ENCODE measurements around the gene ADAM11.
A peak's percentile ranks its signal among the peaks of the same experiment; 100 is the strongest.
"Not testable (repeated sequence)": the region's sequence is repeated elsewhere in the genome, so short reads cannot be mapped to it uniquely, and the experiment has no call there.

The ADAM11 gene, protein sequence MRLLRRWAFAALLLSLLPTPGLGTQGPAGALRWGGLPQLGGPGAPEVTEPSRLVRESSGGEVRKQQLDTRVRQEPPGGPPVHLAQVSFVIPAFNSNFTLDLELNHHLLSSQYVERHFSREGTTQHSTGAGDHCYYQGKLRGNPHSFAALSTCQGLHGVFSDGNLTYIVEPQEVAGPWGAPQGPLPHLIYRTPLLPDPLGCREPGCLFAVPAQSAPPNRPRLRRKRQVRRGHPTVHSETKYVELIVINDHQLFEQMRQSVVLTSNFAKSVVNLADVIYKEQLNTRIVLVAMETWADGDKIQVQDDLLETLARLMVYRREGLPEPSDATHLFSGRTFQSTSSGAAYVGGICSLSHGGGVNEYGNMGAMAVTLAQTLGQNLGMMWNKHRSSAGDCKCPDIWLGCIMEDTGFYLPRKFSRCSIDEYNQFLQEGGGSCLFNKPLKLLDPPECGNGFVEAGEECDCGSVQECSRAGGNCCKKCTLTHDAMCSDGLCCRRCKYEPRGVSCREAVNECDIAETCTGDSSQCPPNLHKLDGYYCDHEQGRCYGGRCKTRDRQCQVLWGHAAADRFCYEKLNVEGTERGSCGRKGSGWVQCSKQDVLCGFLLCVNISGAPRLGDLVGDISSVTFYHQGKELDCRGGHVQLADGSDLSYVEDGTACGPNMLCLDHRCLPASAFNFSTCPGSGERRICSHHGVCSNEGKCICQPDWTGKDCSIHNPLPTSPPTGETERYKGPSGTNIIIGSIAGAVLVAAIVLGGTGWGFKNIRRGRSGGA

DNA sequence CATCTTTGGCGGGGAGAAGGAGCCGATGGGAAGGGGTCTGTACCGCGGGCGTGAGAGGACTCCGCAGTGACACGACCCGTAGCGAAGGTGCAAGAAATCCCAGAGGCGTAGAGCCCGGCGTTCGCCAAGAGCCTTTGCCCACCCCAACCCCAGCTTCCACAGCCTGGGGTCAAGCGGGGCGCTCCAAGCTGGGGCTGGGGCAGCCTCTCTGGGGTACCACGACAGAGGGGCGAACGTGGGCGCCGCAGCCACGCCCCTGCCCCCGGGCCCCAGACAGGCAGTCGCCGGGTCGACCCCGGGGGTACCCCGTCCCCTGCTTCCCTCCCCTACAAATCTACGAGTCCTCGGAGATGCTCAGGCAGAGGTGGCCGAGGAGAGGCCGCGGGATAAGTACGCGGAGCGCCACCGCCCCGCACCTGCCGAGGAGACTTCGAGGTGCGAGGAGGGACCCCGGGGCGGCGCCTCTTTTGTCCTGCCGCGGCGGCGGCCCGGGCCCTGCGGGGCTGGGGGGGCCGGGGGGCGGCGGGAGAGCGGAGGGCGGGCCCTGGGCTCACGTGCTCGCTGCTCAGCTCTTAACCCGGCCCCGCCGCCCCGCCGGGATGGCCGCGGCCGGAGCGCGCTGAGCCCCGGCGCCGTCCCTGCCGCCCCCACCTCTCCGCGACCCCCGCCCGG is at the start of gene ADAM11:
Gene ADAM11, plus strand, starts transcription at position 575 of the 672 bp plus-strand sequence. CDS start 212 bp downstream, outside the sequence.
- DNase-seq, result peak in 1 of 6 experiments; percentile 37

DNA sequence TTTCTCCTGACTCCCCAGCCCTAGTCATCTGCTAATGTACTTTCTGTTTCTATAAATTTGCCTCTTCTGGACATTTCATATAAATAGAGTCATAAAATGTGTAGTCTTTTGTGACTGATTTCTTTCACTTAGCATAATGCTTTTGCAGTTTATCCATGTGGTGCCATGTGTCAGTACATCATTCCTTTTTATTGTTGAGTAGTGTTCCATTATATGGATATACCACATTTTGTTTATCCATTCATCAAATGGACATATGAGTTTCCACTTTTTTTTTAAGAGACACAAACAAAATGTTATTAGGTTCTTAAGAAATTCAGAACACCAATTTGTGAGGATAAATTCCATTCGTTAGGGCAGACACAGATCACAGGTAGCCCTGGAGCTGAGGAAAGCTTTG is 39.3 kb upstream of the ADAM11 start:
- DNase-seq, result no peak

DNA sequence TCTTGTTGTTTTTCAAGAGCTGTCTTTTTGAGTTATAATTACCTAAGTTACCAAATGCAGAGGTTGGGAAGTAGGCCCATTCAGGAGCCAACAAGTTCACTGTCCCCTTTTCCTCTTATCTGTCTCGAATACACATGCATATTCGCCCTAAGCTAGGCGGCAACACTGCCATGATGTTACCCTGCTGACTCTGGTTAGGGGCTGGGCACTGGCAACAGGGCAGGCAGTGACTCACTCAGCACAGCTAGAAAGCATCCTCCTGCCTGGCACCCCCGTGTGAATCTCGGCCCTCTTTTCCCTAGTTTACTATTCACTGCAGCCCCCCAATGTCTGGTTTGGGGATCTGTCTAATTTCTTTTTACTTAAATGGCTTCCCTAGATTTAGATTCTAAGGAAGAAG is 36.5 kb upstream of the ADAM11 start:
- DNase-seq, result no peak

DNA sequence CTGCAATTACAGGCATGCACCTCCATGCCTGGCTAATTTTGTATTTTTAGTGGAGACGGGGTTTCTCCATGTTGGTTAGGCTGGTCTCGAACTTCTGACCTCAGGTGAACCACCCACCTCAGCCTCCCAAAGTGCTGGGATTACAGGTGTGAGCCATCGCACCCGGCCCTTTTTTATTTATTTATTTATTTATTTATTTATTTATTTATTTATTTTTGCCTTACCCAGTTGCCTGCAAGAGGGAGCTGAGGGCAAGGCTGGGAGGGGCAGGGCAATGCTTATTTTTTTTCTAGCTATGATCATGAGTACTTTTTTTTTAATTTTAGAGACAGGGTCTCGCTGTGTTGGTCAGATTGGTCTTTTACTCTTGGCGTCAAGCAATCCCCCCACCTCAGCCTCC is 32.7 kb upstream of the ADAM11 start:
- DNase-seq, result not testable (repeated sequence)

DNA sequence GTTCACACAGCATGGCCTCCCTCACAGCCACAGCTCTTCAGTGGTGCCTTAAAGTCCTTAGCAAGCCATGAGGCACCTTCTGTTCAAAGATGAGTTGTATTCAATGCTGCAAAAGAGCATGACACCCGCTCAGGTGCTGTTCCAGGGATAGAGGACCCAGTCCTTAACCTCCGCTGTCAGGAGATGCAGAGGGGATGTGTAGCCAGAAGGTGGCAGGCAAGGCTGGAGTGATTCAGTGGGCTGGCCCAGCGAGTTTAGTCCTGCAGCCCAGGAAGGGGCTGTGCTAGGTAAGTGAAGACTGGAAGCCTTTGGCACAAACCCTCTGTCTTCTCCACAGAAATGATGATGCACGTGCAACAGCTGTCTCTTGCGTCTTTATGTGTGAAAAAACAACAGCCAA is 25.0 kb upstream of the ADAM11 start:
- DNase-seq, result no peak

DNA sequence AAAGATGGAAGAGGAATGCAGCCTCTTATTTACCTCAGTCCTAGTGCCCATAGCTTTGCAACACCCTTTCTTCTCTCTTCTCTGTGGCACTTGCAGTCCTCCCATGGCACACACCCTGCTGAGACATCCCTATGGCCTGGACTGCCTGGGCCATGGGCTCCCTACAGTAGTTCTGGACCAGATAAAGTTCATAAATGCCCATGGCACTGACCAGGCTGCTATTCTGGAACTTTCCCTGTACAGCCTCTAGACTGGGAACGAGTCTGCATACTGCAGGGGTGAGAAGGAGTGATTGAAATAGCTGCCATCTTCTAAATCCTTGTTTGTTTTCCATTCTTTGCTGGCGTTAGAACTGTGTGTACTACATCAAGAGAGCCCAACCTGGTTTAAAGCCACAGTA is 24.5 kb upstream of the ADAM11 start:
- DNase-seq, result no peak

DNA sequence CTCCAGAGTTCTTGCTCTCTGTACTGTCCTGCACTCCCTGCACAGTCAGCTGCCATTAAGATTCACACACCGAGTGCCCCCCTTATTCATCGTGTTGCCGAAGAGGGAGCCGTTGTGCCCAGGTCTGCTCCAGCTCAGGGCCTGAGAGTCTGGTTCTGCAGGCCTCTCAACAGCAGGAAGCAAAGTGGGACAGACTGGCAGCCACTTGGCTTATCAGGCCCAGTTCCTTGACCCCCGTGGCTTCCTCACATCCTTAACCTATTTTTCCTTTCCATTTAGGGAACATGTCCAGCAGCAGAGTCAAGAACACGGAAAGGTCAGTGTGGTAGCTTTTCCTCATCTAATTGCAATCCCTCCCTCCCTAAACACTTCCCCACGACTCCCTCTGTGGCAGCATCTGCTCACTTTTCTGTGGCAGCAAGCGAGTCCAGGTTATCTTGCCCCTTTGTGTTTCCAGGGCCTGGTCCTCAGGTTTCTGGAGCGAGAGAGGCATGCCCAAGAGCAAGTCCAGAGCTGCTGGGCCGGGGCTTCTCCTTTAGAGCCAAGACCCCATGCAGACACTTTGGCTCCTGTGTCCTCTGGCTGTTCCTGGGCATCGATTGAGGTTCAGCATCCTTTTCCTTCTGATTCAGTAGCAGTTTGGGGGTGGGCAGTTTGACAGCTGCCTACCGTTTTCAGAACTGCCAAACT is 22.1 kb upstream of the ADAM11 start:
- DNase-seq, result no peak

DNA sequence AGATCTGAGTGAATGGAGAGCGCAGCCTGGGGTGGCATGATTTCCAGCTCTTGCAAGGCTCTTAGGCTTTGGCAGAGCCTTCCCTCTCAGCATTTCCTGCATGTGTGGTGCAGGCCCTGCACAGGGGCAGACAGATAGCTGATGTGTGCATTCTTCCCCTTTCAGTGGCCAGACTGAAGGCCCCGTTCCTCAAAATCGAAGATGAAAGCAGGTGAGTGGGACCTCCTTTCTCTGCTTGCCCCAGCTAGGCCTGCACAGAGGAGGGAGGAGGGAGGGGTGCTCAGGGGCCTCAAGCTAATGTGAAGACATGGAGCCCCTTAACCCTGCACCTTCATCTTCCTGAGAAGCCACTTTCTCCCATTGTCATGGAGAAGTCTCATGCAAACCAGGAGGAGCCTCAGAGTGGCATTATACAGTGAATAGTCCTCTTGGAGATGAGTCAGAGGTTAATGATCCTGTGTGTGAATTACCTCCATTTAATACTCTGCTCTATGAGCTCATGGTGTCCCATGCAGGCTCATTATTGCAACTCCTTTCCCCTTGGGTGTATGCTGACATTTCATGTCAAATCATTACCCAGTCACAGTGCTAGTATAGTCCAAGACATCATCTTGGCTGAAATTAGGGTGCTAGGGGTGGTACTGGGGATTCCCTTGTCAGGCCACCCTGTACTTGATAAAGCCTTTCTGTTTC is 20.4 kb upstream of the ADAM11 start:
- no peak for DNase-seq

DNA sequence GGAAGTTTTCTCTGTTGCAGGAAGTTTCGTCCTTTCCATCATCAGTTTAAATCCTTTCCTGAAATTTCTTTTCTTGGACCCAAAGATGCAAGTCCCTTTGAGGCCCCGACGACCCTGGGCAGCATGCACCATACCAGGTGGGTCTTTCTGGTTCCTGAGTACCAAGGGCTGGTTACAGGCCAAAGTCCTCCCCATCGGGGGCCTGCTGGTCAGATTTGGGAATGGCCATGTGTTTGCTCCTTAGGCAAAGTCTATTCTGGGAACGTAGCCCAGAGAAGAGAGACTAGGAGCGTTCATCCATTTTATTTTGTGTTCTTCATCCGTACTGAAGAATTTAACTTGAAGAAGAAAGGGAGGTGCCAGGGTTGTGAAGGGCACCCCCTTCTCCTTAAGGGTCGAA is 17.5 kb upstream of the ADAM11 start:
- no peak for DNase-seq

DNA sequence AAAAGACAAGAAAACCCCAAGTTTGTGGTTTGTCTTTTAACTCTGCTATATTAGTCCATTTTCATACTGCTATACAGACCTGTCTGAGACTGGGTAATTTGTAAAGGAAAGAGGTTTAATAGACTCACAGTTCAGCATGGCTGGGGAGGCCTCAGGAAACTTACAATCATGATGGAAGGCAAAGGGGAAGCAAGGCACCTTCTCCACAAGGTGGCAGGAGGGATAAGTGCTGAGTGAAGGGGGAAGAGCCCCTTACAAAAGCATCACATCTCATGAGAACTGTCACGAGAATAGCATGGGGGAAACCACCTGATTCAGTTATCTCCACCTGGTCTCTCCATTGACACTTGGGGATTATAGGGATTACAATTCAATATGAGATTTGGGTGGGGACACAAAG is 13.5 kb upstream of the ADAM11 start:
- no peak for DNase-seq

DNA sequence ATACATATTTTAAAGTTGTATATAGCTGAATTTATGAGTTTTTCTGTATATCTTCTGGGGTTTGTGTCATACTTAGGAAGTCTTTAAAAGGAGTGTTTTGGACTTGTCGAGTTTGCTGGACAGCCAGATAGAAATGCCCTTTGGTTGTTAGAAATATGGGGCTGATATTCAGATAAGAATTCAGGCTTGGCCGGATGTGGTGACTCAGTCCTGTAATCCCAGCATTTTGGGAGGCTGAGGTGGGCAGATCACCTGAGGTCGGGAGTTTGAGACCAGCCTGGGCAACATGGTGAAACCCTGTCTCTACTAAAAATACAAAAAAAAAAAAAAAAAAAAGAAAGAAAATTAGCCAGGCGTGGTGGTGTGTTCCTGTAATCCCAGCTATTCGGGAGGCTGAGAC is 13.1 kb upstream of the ADAM11 start:
- DNase-seq, result not testable (repeated sequence)

DNA sequence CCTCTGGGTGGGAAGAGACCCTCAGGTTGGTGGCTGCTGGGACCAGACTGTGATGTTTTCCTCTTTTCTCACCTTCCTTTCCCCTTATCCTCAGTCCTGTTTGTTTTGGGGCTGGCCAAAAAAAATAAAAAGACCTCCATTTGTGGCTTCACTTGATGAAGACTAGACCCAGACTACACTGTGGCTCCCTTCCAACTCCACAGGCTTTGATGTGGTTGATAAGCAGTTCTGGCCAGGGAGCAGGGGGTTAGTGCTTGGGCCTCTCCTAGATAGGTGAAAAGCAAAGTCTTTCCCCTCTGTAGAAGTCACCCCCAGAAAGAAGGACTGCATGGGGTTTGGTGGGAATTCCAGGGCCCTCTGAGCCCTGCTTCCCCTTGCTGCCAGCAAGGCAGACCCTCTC is 11.2 kb upstream of the ADAM11 start:
- DNase-seq, result no peak

DNA sequence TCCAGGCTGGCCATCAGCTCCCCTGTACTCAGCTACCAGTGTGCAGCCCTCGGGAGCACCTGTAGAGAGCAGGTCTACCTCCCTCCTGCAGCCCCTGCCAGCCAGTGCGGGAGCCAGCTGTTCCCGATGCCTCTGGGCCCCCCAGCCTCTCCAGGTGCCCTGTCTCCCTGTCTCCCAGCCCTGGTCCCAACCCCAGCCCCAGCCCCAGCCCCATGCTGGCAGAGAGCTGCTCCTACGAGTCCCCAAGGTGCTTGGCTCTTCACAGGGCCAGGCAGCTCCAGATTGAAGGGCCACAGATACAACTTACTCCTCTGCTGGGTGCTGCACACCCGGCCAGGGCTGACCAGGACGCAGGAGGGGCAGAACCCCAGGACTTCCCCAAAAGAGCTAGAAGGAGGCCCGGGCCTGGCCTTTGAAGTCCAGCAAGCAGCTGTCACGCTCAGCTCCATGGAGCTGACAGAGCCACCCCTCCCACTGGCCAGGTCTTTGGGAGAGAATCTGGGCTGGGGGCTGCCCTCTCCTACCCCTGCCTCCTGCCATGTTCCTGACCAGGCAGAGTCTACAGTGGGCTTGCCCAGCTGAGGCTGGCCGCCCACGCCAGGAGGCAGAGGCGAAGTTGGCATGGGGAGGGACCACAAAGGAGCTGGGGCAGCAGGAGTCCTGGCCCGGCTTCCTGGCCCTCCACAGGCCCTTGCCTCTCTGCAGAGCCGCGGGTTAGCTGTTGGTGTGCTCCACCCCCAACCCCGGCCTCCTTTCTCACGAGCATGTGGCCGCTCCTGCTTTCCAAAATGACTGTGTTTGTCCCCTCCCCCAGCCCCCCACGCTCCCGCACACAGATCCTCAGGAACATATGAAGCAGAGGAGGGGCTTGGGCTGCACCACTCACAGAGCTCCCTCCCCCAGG is 9.5 kb upstream of the ADAM11 start:
- no peak for DNase-seq

DNA sequence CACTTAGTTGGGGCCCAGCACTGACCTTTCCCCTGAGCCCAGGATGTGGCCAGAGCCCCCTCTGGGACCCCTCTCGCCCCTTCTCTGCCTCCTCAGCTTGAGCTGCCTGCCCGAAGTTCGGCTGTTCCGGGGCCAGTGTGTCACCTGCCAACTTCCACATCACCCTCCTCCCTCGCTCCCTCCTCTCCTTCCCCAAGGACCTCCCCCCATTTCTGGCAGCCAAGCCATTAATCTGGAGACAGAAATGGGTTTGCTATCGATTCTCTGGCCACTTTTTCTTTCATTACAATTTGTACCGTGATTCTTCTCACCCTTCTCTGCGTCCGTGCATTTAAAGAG is 8.8 kb upstream of the ADAM11 start:
- DNase-seq, result no peak

DNA sequence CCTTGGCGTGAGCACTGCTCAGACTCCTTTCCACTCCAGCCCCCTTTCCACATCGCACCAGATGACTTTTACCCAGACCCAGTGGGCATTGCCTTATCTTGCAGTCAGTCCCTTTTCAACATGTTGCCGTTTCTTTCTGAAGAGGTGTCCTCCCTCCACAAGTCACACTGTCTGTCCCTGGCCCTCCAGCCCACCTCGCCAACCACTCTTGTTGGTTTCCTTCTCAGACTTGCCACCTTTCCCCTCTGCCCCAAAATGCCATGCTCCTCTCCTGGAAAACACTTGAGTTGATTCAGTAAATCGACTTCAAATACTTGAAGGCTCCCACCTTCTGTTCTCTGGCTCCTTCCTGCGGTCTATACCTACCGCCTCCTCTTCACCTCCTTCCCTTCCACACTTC is 7.5 kb upstream of the ADAM11 start:
- no peak for DNase-seq

DNA sequence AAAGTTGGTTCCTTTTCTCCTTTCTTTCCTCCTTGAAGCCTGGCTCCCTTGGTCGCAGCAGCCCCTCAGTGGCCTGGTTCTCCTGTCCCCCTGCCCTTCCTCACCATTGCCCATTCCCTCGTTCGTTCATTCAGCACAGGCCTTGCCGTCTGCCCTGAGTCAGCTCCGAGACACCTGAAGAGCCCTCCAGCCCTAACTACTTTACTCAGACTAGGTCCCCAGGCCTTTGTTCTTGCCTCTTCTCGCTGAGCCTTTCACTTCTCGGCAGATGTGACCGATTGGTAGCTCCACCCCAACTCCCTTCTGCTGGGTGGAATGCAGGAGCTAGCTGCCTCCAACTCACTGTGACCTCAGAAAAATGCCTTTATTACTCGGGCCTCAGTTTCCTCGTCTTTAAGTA is 7.0 kb upstream of the ADAM11 start:
- no peak for DNase-seq

DNA sequence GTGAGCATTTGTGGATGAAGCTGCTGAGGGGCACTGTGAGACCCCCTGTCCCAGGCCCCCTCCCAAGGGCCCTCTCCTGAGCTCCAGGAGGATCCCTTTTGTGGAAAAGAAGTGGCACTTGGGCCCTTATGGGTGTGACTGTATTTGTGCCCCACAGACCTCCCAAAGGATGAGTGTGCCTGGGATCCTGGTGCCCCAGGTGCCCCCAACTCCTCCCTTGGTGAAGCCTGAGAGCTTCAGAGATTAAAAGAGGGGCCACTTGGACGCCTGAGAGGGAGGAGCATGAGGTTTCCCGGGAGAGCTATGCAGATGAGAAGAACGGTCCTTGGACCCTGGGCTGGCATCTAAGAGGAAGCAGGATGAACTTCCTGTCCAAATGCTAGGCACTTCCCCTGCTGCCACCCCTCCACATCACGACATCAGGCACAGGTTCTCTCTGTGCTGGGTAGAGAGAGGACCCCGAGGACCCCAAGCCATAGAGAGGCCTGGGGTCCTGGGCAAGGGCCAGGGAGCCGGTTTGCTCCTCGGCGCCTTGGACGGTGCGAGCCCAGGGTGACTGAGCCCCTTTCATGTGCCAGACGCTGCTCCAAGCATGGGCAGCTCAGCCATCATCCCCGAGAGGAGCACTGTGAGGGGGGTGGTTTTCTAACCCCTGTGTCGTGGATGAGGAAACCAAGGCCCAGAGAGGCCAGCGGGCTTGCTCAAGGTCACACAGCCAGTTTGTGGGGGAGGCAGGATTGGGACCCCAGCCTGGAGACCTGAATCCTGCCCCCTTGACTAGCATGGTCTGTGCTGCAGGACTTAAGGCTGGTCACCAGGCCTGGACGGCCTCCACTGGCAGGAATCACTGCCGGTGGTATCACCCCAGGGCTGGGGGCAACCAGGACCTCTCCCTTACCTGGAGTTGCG is 5.6 kb upstream of the ADAM11 start:
- no peak for DNase-seq

DNA sequence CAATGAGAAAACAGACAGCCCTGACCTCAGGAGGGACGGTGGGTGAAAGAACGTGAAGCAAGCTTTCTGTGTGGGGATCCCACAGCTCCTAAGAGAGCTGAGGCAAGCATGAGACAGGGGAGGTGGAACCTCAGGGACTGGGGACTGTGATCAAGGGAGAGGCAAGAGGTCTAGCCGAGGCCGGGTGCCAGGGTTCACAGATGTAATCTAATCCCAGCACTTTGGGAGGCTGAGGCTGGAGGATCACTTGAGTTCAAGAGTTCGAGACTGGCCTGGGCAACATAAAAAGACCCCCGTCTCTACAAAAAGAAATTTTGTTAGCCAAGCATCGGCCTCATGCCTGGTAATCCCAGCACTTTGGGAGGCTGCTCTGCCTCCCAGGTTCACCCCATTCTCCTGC is 4.5 kb upstream of the ADAM11 start:
- DNase-seq, result no peak

DNA sequence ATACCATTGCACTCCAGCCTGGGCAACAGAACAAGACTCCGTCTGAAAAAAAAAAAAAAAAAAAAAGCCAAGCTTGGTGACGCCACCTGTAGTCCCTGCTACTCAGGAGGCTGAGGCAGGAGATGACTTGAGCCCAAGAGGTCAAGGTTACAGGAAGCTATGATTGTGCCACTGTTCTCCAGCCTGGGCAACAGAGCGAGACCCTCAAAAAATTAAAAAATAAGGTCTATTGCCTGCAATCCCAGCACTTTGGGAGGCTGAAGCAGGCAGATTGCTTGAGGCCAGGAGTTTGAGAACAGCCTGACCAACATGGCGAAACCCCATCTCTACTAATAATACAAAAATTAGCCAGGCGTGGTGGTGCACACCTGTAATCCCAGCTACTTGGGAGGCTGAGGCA is 3.6 kb upstream of the ADAM11 start:
- DNase-seq, result not testable (repeated sequence)
